Measurements from ENCODE around the gene LRRC3. TPM values are rescaled to one million over a fixed set of nuclear protein-coding genes. Genes with fewer than 3 reads are reported as not detected.

The LRRC3 gene
- total RNA-seq, 4 donors from 2014 or later, result 2.9 to 5.8 (median 3.2) TPM

- 97 to 100% methylated on average over 3 to 7 of the region's 8 CpGs for WGBS, 2 donors
- no peak for TF ChIP-seq CTCF (IDR thresholded peaks at IDR 0.05)
- intact Hi-C loops (cut with DNase I; ENCODE audit: low total_unique reads), result no loop called here
- no peak overlapping the region for H3K4me3 ChIP-seq (ENCODE audit: low read depth, poor library complexity, severe bottlenecking)
- no peak for DNase-seq (ENCODE audit: low spot score in 2 of 2)
These were observed 5.7 kb downstream of the LRRC3 start for GRCh38 chr21:44461005-44461404.

- TF ChIP-seq CTCF (IDR thresholded peaks at IDR 0.05) (no peak), POLR2A (IDR thresholded peaks at IDR 0.05) (no peak)
- intact Hi-C loops (cut with DNase I; ENCODE audit: low total_unique reads), result no loop called here
- no peak overlapping the region for H3K4me3 ChIP-seq (ENCODE audit: low read depth, poor library complexity, severe bottlenecking)
- no peak for DNase-seq (ENCODE audit: low spot score in 2 of 2)
- 70 to 81% methylated on average over 14 to 15 of the region's 15 CpGs for WGBS, 2 donors
These were observed 6.2 kb downstream of the LRRC3 start for GRCh38 chr21:44461464-44462001.

GRCh38 chr21:44462086-44462833, 7.0 kb downstream of the LRRC3 start:
- no peak for DNase-seq (ENCODE audit: low spot score in 2 of 2)
- no peak for TF ChIP-seq CTCF (IDR thresholded peaks at IDR 0.05)
- TF ChIP-seq POLR2A (IDR thresholded peaks at IDR 0.05), result no peak
- H3K4me3 ChIP-seq (ENCODE audit: low read depth, poor library complexity, severe bottlenecking), result no peak overlapping the region
- WGBS, 2 donors, result 91 to 93% methylated on average over 19 to 25 of the region's 25 CpGs
- intact Hi-C loops (cut with DNase I; ENCODE audit: low total_unique reads), result no loop called here

GRCh38 chr21:44462834-44463200, 7.5 kb downstream of the LRRC3 start:
- TF ChIP-seq POLR2A (IDR thresholded peaks at IDR 0.05) (no peak), CTCF (IDR thresholded peaks at IDR 0.05) (no peak)

GRCh38 chr21:44463724-44464123, 8.4 kb downstream of the LRRC3 start:
- DNase-seq (ENCODE audit: low spot score in 2 of 2), result no peak
- no peak overlapping the region for H3K4me3 ChIP-seq (ENCODE audit: low read depth, poor library complexity, severe bottlenecking)
- intact Hi-C loops (cut with DNase I; ENCODE audit: low total_unique reads), result no loop called here
- TF ChIP-seq CTCF (IDR thresholded peaks at IDR 0.05), result no peak
- no peak for TF ChIP-seq POLR2A (IDR thresholded peaks at IDR 0.05)
- 61 to 76% methylated on average over 30 of the region's 30 CpGs for WGBS, 2 donors

More at GRCh38 chr21:44462834-44463200, 7.5 kb downstream of the LRRC3 start:
- H3K4me3 ChIP-seq (ENCODE audit: low read depth, poor library complexity, severe bottlenecking), result no peak overlapping the region
- DNase-seq (ENCODE audit: low spot score in 2 of 2), result no peak
- WGBS, 2 donors, result 88 to 94% methylated on average over 11 of the region's 11 CpGs
- intact Hi-C loops (cut with DNase I; ENCODE audit: low total_unique reads), result no loop called here
